Measurements from ENCODE around the gene GOLM1. TPM values are rescaled to one million over a fixed set of nuclear protein-coding genes. Genes with fewer than 3 reads are reported as not detected.

GOLM1 gene
- total RNA-seq, 3 donors from 2014 or later = 17.1 to 45.6 (median 41.0) TPM

DNA sequence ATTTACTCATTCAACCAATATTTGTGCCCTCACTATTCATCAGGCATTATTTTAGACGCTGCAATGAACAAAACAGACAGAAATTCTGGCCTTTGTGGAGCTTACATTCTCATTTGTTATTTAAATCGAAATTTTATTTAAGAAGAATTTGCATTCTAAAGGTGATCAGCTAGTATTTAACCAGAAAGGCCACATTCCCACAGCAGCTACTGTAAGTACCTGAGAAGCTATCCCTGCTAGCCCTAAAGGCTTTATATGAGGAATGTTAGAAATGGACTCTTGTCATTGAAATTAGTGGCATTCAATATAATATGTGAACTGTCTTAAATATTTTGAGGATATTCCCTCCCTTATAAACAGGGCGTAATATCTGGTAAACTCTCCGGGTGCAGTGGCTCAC, 35.0 kb upstream of the GOLM1 start:
- Histone ChIP-seq H3K4me1 (no peaks in the 10 kb centered on the region), H3K36me3 (no peaks in the 10 kb centered on the region), H3K4me3 (no peak overlapping the region), H3K27me3 (no peaks in the 10 kb centered on the region), H3K9me3 (no peaks in the 10 kb centered on the region), H3K27ac (no peak overlapping the region)
- TF ChIP-seq, protein P1, sequence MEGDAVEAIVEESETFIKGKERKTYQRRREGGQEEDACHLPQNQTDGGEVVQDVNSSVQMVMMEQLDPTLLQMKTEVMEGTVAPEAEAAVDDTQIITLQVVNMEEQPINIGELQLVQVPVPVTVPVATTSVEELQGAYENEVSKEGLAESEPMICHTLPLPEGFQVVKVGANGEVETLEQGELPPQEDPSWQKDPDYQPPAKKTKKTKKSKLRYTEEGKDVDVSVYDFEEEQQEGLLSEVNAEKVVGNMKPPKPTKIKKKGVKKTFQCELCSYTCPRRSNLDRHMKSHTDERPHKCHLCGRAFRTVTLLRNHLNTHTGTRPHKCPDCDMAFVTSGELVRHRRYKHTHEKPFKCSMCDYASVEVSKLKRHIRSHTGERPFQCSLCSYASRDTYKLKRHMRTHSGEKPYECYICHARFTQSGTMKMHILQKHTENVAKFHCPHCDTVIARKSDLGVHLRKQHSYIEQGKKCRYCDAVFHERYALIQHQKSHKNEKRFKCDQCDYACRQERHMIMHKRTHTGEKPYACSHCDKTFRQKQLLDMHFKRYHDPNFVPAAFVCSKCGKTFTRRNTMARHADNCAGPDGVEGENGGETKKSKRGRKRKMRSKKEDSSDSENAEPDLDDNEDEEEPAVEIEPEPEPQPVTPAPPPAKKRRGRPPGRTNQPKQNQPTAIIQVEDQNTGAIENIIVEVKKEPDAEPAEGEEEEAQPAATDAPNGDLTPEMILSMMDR (IDR thresholded peaks at IDR 0.05) = no peak
- no peak for TF ChIP-seq POLR2A (IDR thresholded peaks at IDR 0.05)
- no peak for TF ChIP-seq POLR2AphosphoS5 (IDR thresholded peaks at IDR 0.05)
- intact Hi-C loops (cut with DNase I; ENCODE audit: low total_unique reads) = no loop called here
- DNase-seq (ENCODE audit: low spot score in 2 of 2) = no peak

DNA sequence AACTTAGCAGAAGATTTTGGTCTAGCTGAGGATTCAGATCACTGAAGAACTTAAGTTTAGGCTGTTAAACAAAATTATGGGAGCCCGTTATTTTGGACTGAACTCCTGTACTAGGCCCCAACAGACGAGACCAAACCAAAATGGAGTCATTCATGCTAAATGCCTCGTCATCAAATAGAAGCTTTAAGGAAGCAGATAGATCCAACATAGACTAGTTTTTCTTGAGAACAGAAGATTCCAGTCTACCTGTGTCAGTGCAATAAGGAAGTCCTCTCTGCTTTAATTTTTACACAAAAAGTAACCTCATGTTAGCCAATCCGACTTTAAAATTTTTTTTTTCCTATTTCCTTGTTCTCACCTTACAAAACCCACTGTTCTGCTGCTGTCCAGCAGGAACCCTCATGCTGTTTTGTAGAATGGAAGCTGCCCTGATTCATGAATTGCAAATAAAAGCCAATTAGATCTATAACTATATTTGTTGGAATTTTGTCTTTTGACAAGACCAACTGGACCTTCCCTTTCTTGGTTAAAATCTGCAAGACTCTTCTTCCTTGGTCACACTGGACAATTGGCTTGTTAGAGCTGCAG, 29.0 kb upstream of the GOLM1 start:
- Histone ChIP-seq H3K27ac (peak overlapping the region; percentile 75 to 85), H3K4me1 (no peaks in the 10 kb centered on the region), H3K4me3 (no peak overlapping the region), H3K27me3 (no peaks in the 10 kb centered on the region), H3K9me3 (no peaks in the 10 kb centered on the region), H3K36me3 (no peaks in the 10 kb centered on the region)
- intact Hi-C loops (cut with DNase I; ENCODE audit: low total_unique reads) = no loop called here
- no peak for DNase-seq (ENCODE audit: low spot score in 2 of 2)
- TF ChIP-seq POLR2AphosphoS5 (IDR thresholded peaks at IDR 0.05) (no peak), POLR2A (IDR thresholded peaks at IDR 0.05) (no peak)
- TF ChIP-seq, protein P1 (IDR thresholded peaks at IDR 0.05) = no peak

DNA sequence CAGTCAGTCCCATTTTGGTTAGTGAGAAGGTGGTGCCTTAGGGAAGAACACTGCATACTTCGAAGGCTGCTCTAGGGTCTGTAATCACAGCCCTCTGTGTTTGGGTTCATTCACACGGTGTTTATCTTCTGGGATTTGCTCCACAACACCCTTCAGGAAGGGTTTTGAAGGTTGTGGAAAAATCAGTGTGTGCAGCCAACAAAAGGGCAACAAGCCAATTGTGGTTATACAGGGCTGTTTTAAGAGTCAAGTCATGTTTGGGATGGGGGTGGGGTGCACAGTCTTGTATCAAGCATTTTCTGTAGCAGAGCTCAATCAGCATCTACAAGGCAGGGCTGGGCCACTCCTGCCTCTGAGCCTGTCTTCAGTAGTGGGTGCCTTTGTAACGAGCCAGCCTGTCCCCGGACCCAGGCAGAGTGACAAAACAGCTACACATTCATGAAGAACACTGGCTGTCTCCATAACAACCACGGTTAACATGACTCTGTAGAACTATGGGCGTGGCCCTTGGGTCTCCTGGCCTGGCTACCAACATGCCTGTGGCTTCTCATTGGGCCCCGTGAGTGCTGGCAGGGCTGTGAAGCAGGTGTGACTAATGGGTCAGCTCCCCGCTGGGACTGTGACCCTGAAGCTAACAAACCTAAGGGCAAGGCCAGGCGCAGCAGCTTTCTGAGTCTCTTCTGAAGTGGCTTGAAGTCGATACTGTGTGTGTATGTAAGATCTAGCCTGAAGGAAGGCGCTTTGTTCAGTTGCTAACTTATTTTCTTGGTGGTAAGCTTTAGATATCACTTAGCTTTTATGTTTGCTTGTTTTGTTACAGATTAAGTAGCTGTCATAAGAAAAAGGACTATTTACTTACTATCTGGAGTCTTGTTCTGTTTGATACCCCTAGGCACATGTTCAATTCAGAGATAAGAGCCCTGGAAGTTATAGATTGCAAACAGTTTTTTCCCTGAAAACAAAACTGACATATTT, 27.9 kb upstream of the GOLM1 start:
- H3K27ac ChIP-seq = peak overlapping the region; percentile 75 to 85
- intact Hi-C loops (cut with DNase I; ENCODE audit: low total_unique reads) = no loop called here
- H3K27me3 ChIP-seq = no peaks in the 10 kb centered on the region
- H3K9me3 ChIP-seq = no peaks in the 10 kb centered on the region
- H3K4me1 ChIP-seq = no peaks in the 10 kb centered on the region
- H3K4me3 ChIP-seq = no peak overlapping the region
- DNase-seq (ENCODE audit: low spot score in 2 of 2) = peak; percentile 85 to 90
- H3K36me3 ChIP-seq = no peaks in the 10 kb centered on the region
- TF ChIP-seq, protein P1 (IDR thresholded peaks at IDR 0.05) = no peak
- TF ChIP-seq POLR2AphosphoS5 (IDR thresholded peaks at IDR 0.05) = peak in 1 of 3 donors; percentile 58
- TF ChIP-seq POLR2A (IDR thresholded peaks at IDR 0.05) = no peak

DNA sequence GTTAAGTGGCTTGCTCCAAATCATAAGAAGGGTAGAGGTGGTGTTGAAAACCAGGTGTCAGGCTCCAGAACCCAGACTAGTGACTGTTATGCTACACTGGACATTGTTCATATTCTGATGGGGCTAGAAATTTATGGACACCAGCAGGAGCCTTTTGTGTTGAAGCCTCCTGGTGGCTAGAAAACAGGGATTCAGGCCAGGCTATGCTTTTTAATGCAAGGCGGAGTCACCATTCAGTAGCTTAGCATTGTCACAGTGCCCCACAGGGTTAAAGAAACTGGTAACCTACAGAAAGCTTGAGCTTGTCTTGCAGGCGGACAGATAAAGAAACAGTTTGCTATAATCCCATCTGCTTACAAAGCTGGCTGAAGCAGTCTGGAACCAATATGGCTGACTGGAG, 23.0 kb upstream of the GOLM1 start:
- no peak for TF ChIP-seq POLR2AphosphoS5 (IDR thresholded peaks at IDR 0.05)
- TF ChIP-seq, protein P1 (IDR thresholded peaks at IDR 0.05) = no peak
- TF ChIP-seq POLR2A (IDR thresholded peaks at IDR 0.05) = no peak
- Histone ChIP-seq H3K4me1 (no peaks in the 10 kb centered on the region), H3K36me3 (no peaks in the 10 kb centered on the region), H3K27ac (no peak overlapping the region), H3K27me3 (no peaks in the 10 kb centered on the region), H3K4me3 (no peak overlapping the region), H3K9me3 (no peaks in the 10 kb centered on the region)
- intact Hi-C loops (cut with DNase I; ENCODE audit: low total_unique reads) = no loop called here
- no peak for DNase-seq (ENCODE audit: low spot score in 2 of 2)

DNA sequence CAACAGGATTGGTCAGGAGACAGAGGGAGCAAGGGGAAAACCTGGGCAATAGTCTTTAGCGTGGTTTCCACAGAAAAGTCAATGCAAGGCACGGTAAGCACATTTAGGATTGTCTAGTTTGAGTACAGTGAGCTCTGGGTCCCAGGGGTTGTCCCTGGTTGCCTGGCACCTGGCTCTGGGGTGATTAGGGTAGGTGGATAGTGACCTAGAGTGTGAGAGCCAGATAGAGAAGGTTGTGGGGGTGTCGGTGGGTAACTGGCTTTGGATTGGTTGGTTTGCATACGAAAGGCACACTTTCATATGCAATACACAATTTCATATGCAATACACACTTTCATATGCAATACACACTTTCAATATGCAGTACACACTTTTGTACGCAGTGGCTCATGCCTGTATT, 20.1 kb upstream of the GOLM1 start:
- H3K9me3 ChIP-seq = no peaks in the 10 kb centered on the region
- TF ChIP-seq POLR2AphosphoS5 (IDR thresholded peaks at IDR 0.05) = no peak
- TF ChIP-seq, protein P1 (IDR thresholded peaks at IDR 0.05) = no peak
- intact Hi-C loops (cut with DNase I; ENCODE audit: low total_unique reads) = no loop called here
- H3K27me3 ChIP-seq = no peaks in the 10 kb centered on the region
- no peak for DNase-seq (ENCODE audit: low spot score in 2 of 2)
- H3K36me3 ChIP-seq = no peaks in the 10 kb centered on the region
- H3K4me1 ChIP-seq = no peaks in the 10 kb centered on the region
- H3K27ac ChIP-seq = no peak overlapping the region
- no peak overlapping the region for H3K4me3 ChIP-seq
